HL-60/S4 (cell line): ENCODE results near the gene DNAJB11.
"Not testable (repeated sequence)": the region's sequence is repeated elsewhere in the genome, so short reads cannot be mapped to it uniquely, and the experiment has no call there.

ENCODE experiments used
- in situ Hi-C: fragments of 300-500 bp; cut with MboI; formaldehyde crosslinking; loops from 2 replicates; pipeline ENCODE4 v1.14.3; 2022; ENCODE audit warnings: low sequenced_read_pairs

The DNAJB11 gene

GRCh38 chr3:186551387-186551786 lies 19.1 kb upstream of the DNAJB11 start:
- in situ Hi-C loops, result no loop called here

DNA sequence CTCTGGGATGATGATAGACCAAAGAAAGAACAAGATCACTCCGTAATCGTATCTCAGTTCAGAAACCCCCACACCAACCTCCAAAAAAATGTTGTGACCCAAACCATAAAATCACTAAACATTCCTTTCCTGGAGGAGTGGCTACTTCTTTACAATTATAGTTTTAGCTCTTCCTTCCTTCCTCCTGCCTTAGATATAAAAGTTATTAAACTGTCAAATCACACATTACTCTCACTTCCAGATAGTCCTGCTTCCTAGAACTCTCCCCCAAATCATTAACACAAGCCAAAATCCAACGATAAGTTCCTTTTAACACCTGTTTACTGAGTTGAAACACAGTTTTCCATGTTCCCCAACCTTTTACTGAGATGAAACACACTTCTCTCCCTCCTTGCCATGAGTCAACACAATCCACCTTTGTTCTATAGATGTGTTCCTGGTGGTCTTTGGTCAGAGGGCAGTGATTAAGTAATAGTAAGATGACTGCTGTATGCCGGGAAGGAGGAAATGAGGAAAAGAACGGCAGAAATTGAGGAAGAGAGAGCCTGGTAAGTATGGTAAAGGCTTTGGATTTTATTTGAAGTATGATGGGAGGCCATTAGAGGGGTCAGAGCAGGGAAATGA lies 18.0 kb upstream of the DNAJB11 start:
- in situ Hi-C loops, result no loop called here

DNA sequence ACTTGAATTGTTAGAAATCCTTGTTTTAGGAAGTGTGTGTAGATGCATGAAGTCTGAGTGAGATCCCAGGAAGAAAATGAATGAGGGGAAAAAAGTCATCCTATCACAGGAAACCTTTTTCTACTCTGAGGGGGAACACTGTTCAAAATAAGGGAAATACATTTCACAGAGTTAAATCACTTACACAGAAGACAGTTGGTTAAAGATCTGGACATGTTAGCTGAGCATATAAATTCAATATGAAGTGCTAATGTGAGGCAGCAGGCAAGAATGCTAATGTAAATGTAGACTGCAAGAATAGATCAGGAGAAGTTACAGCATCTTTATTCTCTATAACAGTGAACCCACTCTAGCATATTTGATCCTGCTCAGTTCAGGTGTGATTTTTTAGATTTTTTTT lies 5.9 kb upstream of the DNAJB11 start:
- in situ Hi-C loops, result no loop called here

GRCh38 chr3:186566772-186567071 lies 3.8 kb upstream of the DNAJB11 start:
- in situ Hi-C loops, result no loop called here

DNA sequence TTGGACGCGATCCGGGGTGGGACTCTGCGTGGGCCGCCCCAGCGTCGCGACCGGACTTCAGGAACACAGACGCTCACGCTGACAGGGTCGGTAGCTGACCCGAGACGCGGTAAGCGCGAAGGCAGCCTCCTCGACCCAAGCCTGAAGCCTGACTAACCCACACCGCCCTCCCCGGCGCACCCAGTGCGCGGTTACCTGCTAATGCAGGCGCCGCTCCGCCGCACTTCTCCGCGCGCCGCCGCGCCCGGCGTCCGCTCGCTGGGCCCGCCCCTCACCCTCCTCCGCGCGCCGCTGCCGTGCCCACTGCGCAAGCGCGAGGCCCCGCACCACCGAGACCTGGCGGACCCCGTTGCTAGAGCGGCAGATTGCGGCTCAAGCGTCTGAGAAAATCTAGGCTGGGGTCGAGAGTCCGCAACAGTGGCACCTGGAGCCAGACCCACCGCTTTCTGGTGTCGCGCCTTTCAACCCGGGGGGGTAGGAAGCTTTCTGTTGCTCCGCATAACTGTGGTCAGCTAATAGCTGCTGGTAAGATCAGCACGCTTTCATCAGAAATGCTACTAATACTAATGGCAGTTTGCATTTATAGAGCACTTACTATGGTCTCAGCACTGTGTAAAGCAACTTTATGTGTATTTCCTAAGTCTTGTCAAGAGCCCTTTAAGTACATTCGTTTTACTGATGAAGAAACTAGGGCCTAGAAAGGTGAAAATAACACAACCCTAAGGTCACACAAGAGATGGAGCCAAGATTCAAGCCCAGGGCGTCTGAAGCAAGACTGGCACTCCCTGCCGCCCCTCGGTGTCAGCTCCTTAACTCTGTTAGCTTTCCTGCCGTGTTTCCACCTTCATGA lies 3.2 kb upstream of the DNAJB11 start, which contains the start of gene TBCCD1:
Gene TBCCD1 (minus strand): TSS at position 268 of the 850 bp plus-strand sequence. CDS start 3,010 bp downstream, outside the sequence.
- in situ Hi-C loops, result no loop called here

GRCh38 chr3:186569361-186569760 lies 1.2 kb upstream of the DNAJB11 start:
- in situ Hi-C loops, result not testable (repeated sequence)

GRCh38 chr3:186569779-186570095 lies 783 bp upstream of the DNAJB11 start:
- in situ Hi-C loops, result no loop called here

- in situ Hi-C loops, result no loop called here
These were observed 572 bp downstream of the DNAJB11 start for GRCh38 chr3:186570941-186571643.

DNA sequence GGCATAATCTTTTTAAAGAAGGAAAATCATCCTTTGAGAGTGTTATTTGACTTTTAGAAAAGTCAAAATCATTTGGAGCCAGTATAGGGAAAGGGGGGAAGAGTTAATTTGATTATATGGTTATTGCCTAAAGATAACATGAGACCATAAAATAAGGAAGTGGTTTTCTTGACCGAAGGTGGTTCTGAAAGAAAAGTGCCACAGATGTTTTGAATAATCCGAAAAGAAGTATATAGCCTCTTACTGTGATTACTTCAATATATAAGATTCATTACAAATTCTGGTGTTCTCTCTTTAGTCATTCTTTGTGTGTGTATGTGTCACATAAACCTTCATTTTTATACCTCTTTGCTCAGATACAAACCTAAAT lies 1.1 kb downstream of the DNAJB11 start:
- in situ Hi-C loops, result no loop called here

DNA sequence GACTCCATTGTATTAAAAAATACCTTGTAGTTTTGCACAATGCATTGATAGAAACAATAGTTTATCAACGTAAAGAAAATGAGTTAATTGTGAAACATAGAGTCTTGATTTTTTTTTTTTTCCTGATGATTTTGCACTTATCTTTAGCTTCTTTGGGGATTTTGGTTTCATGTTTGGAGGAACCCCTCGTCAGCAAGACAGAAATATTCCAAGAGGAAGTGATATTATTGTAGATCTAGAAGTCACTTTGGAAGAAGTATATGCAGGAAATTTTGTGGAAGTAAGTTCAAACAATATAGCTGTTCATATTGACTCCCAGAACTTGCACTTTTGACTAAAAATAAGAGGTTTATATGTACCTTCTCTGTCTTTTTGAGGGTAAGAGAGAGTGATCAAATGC lies 7.0 kb downstream of the DNAJB11 start:
- in situ Hi-C loops, result no loop called here

- in situ Hi-C loops, result no loop called here
These were observed 10.3 kb downstream of the DNAJB11 start for GRCh38 chr3:186580785-186581184.

- in situ Hi-C loops, result no loop called here
These were observed 12.0 kb downstream of the DNAJB11 start for GRCh38 chr3:186582541-186582940.

DNA sequence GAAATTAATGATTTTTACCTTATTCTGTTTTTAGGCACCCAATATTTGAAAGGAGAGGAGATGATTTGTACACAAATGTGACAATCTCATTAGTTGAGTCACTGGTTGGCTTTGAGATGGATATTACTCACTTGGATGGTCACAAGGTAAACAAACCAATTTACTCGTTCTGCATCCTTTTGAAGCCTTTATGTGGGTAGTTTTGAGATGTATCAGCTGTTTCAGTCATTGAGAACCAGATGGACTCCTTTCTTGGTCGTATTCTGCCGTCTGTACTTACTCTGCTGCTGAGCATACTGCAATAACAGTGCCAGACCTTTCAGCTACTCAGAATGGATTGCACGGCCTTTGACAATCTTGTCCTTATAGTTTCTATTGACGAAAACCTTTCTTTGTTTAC lies 13.3 kb downstream of the DNAJB11 start:
- in situ Hi-C loops, result no loop called here

GRCh38 chr3:186586245-186586644 lies 15.7 kb downstream of the DNAJB11 start:
- in situ Hi-C loops, result not testable (repeated sequence)

GRCh38 chr3:186587183-186587582 lies 16.7 kb downstream of the DNAJB11 start:
- in situ Hi-C loops, result no loop called here

GRCh38 chr3:186588632-186589031 lies 18.1 kb downstream of the DNAJB11 start:
- in situ Hi-C loops, result no loop called here

GRCh38 chr3:186589121-186589520 lies 18.6 kb downstream of the DNAJB11 start:
- in situ Hi-C loops, result no loop called here

GRCh38 chr3:186589856-186590579 lies 19.5 kb downstream of the DNAJB11 start:
- in situ Hi-C loops, result no loop called here

GRCh38 chr3:186590580-186591295 lies 20.2 kb downstream of the DNAJB11 start:
- in situ Hi-C loops, result no loop called here

DNA sequence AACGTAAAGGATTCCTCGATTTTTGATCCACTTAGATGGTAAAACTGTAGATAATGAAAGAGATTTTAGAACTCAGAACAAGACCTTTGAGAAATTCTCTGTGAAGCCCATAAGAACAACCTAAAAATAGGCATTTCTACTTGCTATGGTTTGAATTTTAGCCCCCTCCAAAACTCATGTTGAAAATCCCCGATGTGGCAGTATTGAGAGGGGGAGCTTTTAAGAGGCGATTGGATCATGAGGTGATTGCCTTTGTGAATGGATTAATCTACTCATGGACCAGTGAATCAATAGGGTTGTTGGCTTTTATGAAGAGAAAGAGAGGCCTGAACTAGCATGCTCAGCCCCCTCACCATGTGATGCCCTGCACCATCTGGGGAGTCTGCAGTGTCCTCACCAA lies 22.2 kb downstream of the DNAJB11 start:
- in situ Hi-C loops, result no loop called here

- in situ Hi-C loops, result no loop called here
These were observed 23.3 kb downstream of the DNAJB11 start for GRCh38 chr3:186593862-186594261.
